GM19025 (cell line): ENCODE results near the gene MAP2K5.

ENCODE experiments used
- ATAC-seq: cut with Tn5 transposase; IDR thresholded peaks from one replicate; pipeline ENCODE4 v1.9.1; 2021; ENCODE audit warnings: mild to moderate bottlenecking, low read depth, moderate library complexity; ENCODE audit not compliant: unreplicated experiment

MAP2K5 gene

DNA sequence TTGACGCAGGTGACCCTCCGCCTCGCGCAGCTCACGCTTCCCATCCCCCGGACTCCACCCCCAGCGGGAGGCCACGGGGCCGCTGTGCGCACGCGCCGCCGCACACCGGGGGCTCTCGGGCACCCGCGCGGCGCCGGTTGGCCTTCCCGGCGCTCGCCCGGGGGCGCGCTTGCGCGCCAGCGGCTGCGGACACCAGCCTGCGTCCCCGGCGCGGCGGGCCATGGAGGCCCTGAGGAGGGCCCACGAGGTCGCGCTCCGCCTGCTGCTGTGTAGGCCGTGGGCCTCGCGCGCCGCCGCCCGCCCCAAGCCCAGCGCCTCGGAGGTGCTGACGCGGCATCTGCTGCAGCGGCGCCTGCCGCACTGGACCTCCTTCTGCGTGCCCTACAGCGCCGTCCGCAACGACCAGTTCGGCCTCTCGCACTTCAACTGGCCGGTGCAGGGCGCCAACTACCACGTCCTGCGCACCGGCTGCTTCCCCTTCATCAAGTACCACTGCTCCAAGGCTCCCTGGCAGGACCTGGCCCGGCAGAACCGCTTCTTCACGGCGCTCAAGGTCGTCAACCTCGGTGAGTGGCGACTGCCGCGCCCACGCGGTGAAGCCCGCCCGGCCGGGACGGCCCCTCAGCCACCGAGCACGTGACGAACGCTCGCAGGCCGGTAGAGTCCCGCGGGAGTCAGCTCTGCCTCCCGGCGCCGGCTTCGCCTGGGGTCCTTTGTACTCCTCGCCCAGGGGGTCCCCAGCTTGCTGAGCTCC, 21.3 kb upstream of the MAP2K5 start, which contains the start of gene C15orf61:
Gene C15orf61, plus strand, starts transcription at position 103 of the 754 bp plus-strand sequence. Its CDS starts 118 bp downstream, at position 221.
- peak; percentile 77 for ATAC-seq

DNA sequence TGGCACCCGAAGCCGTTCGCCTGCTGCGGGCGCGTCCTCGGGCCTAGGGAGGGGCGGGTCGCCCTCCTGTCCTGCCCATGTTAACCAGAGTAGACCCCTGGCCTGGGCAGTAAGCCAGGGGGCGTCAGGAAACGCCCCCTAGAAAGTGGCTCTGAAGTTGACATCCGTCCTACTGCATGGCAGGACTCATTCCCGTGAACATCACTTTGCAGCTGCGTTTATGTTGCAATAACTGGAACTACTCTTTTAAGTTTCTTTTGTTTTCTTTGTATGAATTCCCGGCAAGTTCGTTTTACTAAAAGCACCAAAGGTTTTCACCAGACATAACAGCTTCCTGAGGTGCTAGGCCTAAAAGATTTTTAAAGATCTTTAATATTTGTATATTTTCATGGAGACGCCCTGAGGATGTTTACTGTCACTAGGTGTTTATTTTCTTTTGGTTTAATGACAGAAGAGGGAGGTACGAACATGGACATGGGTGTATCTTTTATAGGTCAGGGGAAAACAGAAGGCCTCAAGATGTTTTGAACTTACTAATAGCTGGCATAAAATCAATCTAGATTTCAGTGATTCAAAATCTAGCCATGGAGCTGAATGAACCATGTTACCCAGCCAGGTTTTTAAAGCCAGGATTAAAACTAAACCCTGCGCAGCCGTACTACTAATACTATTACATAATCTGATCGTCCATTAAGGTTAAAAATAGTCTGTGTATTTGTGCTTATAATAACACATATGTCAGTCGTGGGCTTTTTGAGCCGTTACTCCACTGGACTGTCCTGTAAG, 20.5 kb upstream of the MAP2K5 start:
- no peak for ATAC-seq

DNA sequence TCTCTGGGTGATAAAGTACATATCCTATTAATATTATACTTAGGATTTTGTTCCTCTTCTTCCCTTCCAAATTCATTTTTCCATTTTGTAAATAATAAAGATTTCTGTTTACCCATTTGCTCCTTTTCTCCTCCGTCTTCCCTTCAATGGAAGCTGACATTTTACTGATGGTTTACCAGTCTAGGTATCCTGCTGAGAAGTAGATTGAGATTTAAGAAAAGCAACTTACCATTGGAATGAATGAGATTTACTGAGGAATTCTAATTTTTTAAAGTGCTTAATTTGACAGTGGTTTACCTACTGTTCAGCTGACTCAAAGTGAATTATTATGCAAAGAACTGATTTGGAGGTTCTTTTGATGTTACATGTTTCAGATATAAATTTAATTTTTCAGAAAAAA, 19.2 kb upstream of the MAP2K5 start:
- ATAC-seq, result no peak

DNA sequence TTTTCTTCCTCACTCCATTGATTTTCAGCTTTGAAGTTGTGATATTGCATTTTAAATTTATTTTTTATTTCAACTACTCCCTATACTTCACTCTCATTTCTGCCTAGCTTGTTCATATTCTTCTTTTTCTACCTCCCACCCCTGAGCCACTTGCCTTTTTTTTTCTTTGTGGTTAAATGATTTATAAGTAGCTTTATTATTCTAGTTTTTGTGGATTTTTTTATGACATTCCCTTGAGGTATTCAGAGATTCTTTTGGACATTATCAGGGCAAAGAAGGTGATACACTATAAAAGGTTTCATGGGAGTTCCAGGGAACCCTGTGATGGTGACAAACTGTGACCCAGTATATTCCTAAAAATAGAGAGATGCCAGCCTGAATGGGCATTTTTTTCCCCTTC, 18.3 kb upstream of the MAP2K5 start:
- no peak for ATAC-seq

DNA sequence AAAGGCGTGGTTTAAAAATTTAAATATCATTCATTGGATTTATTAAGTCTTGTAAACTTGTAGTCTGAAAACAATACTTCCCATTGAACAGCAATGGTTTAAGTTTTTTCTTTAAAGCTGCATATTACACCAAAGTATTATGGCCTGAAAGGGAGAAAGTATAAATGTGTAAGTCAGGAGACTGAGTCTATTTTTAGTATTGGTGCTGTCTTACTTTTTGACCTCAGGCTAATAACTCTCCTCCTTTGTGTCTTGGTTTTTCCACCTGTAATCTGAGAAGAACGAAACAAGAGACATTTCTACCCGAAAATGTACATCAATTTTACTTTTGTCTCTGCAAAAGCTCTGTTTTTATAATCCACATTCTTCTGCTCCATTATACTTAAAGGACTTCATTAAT, 14.0 kb upstream of the MAP2K5 start:
- ATAC-seq, result no peak

DNA sequence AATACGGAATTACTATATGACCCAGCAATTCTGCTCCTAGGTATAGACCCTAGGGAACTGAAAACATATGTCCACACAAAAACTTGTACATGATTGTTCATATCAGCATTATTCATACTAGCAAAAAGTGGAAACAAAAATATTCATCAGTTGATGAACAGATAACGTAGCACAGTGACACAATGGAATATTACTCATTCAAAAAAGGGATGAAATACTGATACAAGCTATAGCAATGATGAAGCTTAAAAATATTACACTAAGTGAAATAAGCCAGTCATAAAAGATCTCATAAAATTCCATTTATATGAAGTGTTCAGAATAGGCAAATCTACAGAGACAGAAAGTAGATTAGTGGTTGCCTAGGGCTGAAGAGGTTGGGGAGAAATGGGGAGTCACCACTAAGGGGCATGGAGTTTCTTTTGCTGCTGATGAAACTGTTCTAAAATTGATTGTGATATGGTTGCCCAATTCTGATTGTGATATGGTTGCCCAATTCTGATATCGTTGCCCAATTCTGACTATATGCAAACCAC, 11.1 kb upstream of the MAP2K5 start:
- ATAC-seq, result no peak

DNA sequence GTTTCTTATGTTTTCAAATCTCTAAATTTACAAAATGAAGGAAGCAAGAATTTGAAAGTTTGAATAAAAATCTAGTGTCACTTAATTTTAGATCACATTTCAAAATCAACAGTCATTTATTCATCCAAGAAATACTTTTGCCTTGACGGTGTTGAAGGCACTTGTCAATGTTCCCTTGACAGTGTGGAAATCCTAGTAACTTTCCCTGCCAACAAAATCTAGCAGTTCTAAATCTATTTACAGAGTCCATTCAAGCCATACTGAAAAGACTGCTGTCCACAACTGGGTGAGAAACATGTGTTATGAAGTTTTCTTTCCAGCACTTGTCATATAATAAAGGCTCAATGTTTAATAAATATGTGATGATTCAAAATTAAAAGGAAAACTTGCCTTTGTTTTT, 8.6 kb upstream of the MAP2K5 start:
- ATAC-seq, result no peak

DNA sequence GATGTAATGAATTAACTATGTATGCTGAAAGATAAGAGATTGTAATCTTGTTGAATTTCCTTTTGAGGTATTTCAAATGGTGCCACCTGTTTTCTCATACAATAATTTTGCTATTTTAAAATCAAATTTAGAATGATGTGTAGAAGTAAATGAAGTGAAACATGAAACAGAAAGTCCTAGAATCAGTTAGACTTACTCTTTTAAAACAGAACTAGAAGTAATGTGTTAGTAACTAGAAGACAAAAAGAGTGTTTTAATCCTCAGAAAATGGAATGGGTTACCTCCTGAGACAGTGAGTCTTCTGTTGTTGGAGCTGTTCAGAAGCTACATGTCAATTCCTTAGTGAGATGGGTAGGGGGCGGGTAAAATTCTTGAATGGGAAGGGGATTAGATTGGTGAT, 8.1 kb upstream of the MAP2K5 start:
- ATAC-seq, result no peak

DNA sequence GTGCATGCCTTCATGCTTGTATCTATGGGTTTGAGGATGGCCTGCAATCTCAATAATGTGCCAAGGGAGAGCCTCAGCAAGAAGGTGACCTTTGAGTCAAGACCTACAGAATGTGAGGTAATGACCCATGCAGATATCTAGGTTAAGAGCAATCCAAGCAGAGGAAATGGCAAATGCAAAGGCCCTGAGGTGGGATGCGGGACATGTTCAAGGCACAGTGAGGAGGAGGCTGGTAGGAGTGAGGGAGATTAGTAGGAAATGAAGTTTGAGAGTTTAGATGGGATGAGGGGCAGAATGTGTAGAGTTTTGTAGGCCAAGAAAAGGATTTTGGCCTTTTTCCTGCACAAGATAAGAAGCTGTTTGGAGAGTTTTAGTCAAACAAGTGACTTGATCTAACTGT, 4.7 kb upstream of the MAP2K5 start:
- no peak for ATAC-seq

DNA sequence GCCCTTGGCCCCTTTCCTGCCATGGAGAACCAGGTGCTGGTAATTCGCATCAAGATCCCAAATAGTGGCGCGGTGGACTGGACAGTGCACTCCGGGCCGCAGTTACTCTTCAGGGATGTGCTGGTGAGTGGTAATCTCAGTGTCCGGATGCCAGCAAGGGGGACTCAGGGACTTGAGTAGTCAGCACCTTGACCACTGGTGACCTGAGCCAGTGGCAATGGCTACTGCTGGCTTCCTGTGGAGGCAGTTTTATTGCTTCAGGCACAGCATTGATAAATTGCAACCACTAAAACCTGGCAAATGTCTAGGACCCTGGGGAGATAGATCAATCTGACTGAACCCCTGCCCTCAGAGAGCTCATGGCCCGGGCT, 830 bp downstream of the MAP2K5 start:
- no peak for ATAC-seq

DNA sequence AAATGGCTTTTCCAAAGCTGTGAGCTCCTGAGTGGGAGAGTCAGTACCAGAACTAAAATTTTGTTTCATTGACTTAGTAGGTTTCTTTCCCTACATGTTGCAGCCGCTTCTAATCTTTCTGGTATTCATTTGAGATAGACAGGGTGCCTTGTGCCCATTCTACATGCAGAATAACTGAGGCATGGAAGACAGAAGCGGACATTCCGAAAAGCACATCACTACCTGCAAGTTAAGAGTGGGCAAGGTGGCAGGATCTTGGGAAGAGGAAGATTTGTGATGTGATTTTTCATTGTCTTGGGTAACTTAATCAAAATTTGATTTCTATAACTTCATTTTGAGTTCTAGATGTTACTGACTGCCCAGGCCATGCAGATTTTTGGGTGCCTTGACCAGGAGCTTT, 2.0 kb downstream of the MAP2K5 start:
- ATAC-seq, result no peak

DNA sequence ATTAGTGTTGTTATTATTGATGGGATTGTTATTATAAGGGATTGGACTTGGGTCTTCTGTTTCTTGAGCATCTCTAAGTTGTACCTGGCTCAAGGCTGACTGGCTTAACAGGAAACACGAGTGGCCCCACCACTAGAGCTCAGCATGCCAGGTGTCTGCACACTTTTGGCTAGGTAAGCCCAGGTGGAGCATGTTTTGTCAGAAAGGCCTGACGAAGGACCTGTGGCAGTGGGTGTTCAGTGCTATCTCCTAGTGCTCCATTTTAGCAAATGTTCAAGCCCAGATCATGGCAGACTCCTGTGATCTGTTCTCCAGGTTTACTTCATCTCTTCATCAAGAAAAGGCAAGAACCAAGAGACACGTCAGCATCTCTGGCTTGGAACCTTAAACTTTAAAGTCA, 3.4 kb downstream of the MAP2K5 start:
- ATAC-seq, result no peak

DNA sequence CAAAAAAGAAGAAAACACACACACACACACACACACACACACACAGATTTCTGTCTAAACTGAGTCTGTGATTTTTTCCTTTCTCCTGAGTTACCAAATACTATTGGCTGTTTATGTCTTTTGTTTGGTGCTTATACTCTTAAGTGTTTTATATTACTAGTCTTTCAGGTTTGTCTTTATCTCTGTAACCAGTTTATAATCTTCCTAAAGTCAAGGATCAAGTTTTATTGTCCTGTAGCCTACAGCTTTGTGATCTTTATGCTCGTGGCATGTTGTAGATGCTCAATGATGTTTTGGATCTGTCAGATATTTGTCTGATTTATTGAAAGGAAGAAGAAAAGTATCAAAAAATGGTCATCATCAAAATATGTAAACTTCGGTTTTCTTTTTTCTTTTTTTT, 4.6 kb downstream of the MAP2K5 start:
- no peak for ATAC-seq

DNA sequence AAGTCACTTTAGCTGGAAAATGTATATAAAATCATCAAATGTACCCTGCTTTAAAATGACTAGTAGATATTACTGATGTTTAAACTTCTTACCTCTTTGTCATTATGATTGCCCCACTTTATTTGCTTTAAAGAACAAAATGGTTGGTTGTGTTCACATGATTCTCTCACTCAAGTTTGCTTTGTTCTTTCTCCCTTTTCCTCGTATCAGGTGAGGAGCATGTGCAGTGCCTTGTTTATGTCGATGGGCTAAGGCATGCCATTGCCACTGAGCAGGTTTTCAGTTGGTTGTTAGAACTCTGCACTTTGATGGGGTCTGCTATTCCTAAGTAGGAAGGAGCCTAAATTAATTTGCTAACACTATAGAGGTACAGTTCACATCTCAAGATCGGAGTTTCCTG, 5.3 kb downstream of the MAP2K5 start:
- no peak for ATAC-seq

DNA sequence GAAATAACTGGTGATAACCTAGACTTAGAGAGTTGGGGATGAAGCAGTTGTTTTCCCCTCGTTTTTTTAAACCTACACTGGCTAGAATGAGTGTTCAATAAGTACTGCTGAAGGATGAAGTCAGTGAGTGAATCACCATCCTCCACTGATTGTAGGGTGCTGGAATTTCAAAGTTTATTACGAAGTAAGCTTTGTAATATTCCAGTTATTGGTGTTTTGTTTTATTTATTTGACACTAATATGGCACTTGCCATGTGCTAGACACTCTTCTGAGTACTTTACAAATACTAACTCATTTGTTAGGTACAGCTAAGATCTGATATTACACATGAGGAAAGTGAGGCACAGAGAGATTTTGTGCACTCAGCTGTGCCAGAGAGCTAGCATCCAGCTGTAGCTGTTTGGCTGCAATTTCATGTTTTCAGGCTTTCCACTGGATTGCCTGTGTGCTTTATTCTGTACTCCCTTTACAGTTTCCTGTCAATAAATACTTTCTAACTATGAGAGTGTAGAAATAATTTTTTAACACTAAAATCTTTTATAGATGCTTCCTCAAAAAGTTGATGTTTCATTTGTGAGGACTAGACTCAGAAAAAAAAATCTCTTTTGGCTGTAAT, 5.8 kb downstream of the MAP2K5 start:
- ATAC-seq, result no peak

DNA sequence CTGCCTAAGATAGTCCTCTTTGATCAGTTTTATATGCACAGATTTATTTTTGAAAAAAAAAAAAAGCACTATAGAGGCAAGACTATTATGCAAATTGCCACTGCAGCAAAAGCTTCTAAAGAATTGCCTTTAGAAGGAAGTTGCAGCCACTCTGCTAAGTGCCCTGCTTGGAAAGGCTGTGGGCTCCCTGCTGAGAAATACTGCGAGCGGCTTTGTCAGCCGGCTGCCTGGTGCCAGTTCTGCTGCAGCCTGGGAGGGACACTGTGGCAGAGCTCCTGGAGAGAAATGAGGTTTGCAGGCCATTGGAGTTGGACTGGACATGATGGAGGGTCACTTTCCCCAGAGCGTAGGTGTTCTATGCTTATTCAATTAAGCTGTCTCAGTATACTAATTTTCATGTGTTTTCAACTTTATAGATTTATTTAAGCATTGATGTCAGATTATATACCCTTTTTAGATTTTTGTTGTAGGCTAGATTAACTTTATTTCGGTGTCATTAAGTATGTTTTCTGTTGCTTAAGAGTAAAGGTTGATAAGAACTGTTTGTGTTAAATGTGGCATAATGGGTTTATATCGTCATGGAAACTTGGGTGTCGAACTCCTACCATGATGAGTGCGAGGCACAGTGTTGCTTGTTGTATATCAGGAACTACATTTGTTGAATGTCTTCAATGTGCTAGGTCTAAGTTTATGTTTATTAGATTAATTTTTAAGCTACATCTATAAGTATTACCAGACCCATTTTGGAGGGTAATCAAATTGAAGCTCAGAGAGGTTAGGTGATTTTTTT, 6.6 kb downstream of the MAP2K5 start:
- ATAC-seq, result no peak

DNA sequence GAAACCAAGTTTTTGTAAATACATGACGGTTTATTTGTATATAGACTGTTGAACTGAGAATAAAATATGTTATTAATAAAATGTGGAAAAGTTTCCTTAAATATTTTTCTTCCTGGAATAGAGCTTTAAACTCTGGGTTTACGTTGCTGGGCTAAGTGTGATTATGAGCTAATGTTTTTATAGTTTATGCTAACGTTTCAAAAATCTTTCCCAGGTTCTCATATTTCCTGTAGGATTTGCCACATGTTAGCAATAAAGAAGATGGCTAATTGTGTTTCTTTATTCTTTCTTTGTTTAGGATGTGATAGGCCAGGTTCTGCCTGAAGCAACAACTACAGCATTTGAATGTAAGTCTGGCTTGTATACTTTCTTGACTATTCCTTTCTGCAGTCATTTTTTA, 7.2 kb downstream of the MAP2K5 start:
- no peak for ATAC-seq

DNA sequence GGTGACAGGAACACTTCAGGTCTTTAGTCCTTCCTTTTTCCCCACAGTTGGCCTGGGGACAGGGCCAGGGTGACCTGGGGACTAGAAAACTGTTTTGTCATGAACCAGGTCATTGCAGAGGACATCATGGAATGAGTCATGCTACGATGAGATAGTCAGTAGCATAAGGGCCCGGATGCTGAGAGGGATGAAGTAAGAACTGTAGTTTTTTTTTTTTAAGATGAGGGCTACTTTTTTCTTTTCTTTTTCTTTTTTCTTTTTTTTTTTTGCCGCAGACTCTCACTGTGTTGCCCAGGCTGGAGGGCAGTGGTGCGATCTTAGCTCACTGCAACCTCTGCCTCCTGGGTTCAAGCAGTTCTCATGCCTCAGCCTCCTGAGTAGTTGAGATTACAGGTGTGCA, 8.0 kb downstream of the MAP2K5 start:
- ATAC-seq, result no peak

DNA sequence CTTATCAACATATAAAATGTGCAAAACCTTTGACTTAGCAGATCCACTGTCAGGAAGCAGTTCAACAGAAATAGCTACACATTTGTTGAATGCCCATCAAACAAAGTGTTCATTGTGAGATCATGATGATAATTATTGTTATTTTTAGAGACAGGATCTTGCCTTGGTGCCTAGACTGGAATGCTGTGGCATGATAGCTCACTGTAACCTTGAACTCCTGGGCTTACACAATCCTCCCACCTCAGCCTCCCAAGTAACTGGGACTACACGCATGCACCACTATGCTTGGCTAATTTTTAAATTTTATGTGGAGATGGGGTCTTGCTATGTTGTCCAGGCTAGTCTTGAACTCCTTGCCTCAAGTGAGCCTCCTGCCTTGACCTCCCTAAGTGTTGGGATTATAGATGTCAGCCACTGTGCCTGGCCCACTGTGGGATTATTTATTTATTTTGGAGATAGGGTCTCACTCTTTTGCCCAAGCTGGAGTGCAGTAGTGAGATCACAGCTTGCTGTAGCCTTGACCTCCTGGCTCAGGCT, 8.8 kb downstream of the MAP2K5 start:
- no peak for ATAC-seq

DNA sequence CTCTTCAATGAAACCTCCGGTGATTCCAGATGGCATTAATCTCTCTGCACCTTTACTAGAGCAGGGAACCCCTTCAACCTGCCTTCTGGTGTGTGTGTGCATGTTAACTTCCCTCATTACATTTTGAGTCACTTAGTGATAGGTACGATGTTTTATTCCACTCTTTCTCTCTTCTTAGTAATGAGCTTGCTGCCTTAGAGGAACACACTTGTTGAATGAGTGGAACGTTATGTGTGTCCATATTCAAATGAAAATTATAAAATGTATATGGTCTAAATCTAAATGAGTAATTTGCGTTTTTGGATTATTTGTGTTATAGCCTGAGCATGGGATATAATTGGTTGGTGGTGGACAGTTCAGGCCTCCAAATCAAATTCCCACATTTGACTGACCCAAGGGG, 12.1 kb downstream of the MAP2K5 start:
- ATAC-seq, result no peak
